GM18951 (cell line): ENCODE results near the gene PITPNM1.

ENCODE experiments used
- POLR2A ChIP-seq: IDR thresholded peaks from 4 replicates; pipeline ENCODE4 v1.6.1; 2011; ENCODE audit warnings: mild to moderate bottlenecking; ENCODE audit not compliant: insufficient read length, insufficient read depth; ENCODE audit errors: extremely low read depth
- in situ Hi-C: fragments of 300-500 bp; cut with MboI; formaldehyde crosslinking; loops from one replicate; pipeline ENCODE4 v1.12.0; 2022; ENCODE audit warnings: low sequenced_read_pairs, mixed read lengths, inconsistent platforms; ENCODE audit not compliant: unreplicated experiment

PITPNM1 gene

GRCh38 chr11:67452141-67452952 is 52.8 kb downstream of the PITPNM1 start, which contains the start of gene GPR152:
Gene GPR152, minus strand, starts transcription at chr11:67452729. Its CDS starts 5 bp downstream, at chr11:67452724.
- in situ Hi-C loops: no loop called here
- TF ChIP-seq POLR2A: no peak

GRCh38 chr11:67451658-67451976 is 53.5 kb downstream of the PITPNM1 start:
- no peak for TF ChIP-seq POLR2A
- in situ Hi-C loops: no loop called here

- TF ChIP-seq POLR2A: no peak
- in situ Hi-C loops: no loop called here
Measured at GRCh38 chr11:67450796-67451657, 54.1 kb downstream of the PITPNM1 start.

DNA sequence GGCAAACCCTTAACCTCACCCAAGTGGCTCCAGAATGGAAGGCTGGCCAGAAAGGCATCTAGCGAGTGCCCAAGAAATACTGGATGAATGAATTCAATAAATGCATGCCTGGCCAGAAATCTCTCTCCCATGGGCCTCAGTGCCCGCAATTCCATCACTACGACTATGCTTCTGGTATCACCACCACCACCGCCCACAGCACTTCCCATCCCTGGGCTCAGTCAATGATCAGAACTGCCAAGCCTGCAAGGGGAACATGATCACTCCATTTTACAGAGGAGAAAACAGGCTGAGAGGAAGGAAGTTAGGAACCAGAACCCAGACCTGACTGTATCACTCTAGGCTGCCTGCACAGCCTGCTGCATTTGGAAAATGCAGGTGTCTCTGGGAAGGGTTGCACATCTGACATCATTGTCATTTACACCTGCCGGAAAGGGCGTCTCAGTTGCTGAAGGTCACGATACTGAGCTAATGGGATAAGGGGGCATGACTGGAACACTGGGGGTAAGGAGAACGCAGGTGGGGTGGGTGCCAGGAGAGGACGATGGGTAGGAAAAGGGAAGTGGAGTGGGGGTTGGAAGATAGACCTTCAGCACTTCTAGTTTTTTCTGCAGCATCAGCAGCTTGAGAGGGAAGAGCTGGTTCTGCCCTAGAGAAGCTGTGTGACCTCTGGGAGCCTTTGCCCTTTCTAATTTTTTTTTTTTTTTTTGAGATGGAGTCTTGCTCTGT is 55.9 kb downstream of the PITPNM1 start:
- in situ Hi-C loops: no loop called here
- TF ChIP-seq POLR2A: no peak

- TF ChIP-seq POLR2A: no peak
- in situ Hi-C loops: no loop called here
Measured at GRCh38 chr11:67448220-67448609, 56.9 kb downstream of the PITPNM1 start.

- in situ Hi-C loops: no loop called here
- TF ChIP-seq POLR2A: no peak
Measured at GRCh38 chr11:67445515-67445914, 59.6 kb downstream of the PITPNM1 start.

DNA sequence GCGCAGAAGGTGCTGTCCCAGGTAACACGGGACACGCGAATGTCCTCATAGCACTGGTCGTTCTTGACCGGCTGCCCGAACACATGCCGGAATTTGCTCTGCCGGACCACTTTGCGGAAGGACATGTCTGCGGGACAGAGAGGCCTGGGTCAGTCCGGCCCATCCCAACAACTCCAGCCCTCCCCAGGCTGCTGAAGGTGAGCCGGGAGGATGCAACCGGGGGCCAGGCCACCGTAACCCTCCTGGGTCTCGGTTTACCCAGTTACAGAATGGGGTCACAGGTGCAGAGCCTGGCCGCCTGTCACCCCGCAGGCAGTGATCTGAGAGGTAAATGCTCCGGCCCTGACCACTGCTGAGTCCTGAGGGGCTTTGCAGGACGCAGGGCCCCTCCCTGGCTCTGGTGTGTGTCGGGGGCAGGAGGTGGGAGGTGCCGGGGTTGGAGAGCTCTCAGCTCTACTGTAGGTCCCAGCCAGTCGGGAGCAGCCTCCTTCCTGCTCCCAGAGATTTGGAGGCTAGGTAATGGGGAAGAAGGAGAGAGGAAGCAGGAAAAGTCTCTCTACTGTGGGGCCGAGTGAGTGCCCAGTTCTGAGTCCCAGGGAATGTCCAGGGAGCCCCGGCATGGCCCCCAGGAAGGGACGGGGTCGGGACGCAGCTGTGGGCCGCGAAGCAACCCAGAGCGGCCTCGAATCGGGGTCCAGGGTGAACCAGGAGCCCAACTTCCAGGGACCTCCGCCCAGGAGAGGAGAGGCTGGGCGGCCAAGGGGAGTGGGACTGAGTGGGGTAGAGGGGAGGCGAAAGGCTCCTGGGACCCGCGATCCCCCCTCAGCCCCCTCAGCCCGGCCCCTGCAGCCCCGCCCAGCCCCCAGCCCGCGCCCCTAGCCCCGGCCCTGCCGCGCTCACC is 62.4 kb downstream of the PITPNM1 start:
- in situ Hi-C loops: no loop called here

More for the DNA sequence above, 62.4 kb downstream of the PITPNM1 start:
- TF ChIP-seq POLR2A: no peak
